Fibroblast of skin of right biceps (primary cell): Measurements from ENCODE around the gene PROM1.

ENCODE experiments used
- DNase-seq: peaks from one replicate; pipeline ENCODE4 v3.0.0-alpha.2; 2013

PROM1 gene

DNA sequence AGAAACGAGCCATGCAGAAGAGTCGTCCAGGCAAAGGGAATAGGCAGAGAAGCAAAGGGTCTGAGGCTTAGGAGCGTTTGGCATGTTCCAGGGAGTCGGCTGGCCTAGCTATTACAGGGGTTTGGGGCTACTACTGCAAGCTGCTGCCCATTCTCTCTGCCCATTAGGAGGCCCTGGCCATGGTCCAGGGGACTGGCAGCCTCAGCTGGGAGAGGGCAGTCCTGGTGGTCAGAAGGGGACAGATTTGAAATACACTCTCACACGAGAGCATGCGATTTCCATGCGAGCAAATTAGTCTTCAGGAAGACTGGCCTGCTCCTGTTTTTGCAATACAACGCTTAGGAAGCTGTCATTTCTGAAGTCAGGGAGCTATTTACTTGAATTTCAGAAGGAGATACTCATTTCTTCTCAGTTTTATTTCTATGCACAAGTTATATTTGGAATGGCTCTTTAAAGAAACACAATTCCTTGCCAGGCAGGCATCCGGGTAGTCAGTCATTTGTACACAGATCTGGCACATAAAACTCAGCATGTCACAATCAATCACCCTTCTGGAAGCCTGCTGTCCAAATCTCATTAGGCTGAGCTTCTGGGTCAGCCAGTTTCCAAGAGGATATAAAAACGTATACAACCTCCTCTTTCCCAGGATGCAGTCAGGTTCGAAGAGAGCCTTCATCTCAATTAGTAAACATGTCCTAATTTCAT is 27.0 kb downstream of the PROM1 start:
- no peak for DNase-seq

DNA sequence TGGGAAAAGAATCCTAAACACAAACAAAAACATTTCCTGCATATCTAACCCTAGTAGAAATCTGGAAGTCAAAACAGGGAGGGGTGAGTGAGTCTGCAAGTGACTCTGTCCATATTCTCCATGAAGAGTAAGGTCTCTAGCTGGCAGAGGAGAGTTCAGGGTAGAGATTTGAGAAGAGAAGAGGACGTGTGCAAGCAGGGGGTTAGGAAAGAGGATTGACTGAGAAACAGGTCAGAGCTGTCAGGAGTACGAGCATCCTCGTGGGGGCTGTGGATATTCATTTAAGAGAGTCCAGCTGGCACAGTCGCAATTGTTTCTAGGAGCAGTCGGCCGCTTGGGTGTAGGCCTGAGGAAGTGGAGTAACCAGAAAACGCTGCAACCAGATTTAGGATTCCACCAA is 27.9 kb downstream of the PROM1 start:
- DNase-seq: no peak

DNA sequence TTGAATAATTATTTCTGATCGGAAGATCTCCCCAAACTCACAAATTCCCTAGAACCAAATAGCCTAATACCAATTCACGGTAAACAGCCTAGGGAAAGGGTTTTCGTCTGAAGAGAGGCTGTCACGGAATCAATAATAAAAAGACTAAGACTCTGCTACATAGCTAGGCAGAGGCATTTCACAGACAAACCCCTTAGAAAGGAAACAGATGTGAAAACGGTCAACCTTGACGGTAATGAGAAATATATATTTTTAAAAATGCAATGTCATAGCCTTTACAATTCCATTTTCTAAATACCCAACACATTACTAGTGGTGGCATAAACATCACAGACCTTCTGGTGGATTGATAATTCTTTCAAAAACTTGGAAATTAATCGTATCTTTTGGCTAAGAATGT is 28.4 kb downstream of the PROM1 start:
- DNase-seq: no peak

DNA sequence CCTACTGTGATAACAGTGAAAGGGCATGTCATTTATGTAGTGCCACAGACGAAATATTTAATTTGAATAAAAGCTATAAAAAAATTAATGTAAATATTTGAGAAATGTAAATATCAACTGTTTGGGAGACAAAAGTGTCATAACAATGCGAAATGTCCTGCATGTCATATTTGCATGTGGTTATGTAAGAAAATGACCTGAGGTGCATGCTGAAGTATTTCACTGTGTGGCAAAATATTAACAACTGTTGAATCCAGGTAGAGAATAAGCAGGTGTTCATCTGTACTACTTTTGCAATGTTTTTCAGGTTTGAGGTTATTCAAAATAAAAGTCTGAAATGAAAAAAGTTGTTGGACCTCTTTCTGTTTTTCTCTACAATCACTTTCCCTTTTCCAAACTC is 30.9 kb downstream of the PROM1 start:
- no peak for DNase-seq

DNA sequence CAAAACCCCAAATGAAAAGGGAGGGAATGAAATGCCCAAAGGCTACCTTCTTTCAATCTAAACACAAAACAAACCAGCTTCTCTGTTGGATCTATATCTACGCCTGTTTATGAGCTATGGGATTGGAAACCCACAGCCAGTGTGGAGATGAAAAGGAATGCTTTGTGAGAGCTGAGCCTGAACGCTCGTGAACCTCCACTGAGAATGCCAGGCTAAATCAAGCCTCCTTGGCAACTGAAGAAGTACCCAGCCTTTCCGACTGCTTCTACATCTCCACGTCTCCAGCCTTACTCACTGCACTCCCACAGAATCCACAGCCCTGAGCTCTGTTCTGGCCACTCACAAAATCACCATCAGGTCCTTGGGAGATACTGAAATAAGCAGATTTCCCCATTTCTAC is 31.8 kb downstream of the PROM1 start:
- DNase-seq: no peak

DNA sequence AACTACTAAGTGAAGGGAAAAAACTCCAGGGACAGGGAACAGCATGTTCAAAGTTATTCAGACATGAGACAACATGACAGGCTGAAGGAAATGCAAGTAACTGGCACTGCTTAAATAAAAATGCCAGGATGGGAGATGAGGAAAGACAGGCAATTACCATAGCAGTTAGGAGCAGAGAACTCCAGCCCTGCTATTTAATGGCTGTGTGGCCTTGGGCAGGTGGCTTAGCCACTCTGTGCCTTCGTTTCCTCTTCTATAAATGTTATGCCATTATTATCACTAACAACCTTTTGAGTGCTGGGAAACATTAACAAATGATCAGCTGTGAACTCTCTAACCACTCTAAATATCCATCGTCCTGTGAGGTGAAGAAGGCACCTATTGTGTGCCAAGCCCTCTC is 32.7 kb downstream of the PROM1 start:
- DNase-seq: no peak

DNA sequence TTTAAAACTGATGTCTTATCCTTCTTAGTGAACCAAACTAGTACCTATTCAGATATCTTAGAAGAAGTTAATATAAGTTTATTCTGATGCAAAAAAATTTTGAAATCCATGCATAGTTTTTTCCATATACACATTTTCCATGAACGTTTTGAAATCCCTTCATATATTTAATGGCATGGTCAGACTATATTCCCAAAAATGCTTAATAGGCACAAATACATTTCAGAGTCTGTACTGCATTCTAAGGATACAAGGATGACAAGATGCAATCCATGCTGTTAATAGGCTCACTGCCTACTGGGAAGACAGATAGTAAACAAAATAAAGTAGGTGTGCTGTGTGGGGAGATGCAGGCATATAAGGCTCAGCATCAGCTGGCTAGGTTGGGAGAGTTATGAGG is 33.2 kb downstream of the PROM1 start:
- DNase-seq: no peak

DNA sequence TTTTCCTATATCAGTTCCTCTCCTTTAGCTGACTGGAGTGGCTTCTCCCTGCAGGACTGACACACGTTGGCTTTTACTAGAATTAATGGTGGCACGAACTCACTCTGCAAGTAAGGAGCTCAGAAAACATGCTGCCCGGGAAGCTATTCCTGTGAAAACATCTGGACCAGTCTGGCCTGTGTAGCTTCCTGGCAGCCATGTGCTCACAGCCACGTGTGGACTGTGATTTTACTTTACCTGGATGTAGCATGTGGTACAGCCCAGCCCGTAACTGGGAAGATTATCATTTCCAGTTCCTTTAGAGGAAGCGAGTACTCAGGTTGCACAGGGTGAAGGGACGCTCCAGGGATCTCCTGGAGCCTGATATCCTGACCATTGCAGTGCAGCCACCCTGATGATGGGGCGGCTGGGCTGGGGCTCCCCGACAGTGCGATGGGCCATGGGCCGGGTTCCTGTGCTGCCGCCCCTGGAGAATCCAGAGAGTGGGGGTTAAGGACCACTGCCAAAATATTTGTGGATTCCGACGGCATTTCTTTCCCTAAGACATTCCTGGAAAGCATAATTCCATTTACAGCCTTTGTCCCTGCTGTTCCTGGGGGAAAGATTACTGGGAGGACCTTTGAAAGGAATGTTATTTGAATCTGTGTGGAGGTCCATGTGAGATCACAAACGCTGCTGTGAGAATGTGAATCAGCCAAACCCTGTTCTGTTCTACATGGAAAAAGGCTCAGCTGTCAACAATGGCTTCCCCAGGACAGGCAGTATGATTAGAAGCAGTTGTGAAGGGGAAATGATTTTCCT is 35.0 kb downstream of the PROM1 start:
- peak; percentile 63 for DNase-seq

DNA sequence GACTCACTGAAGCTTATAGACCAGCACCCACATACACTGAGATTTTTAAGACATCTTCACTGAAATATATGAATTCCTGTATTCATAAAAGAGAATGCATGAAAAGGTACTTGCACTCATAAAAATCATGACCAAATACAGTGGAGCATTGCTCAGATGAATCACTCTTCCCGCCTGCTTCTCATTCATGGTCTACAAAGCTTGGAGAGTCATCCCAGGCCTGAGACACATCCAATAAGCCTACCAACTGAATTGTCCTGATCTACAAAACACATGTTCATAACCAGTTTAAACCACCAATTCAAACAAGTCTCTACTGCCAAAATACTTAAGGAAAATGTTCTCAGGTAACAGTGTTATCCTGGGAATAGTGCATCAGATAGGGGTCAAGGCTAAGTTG is 38.1 kb downstream of the PROM1 start:
- no peak for DNase-seq

DNA sequence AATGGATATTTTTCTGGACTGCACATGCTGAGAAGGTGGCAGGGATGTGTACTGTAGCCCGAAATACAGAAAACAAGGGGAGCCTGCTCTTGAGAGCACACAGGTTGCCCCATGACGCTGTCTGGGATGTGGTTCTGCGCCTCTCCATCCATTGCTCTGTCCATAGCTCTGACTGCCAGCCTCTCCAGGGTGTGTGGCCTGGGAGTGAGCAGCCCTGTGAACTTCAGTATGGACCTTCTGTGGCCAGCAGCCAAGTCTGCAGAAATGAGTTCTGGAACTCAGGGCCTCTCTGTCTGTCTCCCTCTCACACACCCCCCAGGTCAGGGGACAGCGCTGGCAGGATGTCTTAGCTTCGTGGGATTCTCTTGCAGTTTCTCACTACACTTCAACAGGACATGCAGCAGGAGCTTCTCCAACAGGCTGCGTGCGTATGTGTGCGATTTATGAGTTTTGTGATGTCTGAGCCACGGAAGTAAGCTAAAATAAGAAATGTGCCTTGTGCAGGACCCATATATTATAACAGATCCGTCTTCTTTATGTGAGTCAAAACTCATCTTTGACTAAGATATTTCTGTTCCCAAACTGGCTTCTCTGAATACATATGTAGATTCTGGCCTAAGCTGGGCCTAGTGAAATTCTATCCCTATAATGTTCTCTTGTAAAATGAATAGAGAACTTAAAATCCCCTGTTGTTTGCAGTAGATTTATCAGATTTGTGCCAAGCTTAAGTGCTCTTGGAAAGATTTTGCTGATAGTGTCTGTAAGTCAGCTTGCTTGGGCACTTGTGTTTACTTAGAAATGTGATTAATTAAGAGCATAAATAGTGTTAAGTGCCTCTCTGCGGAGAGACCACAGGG is 40.0 kb downstream of the PROM1 start:
- DNase-seq: no peak

DNA sequence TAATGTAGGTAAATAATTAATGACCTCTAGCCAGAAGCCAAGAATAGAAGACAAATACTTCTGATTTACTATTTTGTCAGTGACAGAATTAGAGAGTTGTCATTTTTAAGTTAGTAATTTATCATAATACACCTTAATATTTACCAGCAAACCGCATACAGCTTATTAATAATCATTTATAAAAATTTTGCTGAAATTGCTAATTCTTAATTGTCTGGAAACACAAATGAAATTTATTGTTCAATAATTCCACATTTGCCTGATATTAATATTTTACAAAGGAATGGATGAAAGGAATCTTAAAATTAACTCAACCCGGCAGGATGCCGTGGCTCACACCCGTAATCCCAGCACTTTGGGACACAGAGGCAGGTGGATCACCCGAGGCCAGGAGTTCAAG is 44.7 kb downstream of the PROM1 start:
- no peak for DNase-seq

DNA sequence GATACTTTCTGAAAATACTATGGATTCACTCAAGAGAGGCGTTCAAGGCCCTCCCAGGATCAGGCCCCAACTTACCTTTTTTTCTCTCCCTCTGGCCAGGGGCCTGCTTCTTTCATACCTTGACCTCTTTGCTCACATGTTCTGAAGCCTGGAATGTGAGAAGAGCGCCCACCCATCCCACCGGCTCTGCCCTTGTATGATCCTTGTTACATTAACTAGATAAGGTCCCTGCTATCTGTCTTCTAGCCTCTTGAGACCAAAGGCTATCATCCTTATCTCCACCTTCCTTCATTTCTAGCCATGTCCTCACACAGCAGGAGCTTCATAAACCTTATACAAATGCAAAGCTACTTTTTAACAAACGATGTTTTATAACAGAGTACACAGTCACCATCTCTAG is 45.9 kb downstream of the PROM1 start:
- DNase-seq: no peak

DNA sequence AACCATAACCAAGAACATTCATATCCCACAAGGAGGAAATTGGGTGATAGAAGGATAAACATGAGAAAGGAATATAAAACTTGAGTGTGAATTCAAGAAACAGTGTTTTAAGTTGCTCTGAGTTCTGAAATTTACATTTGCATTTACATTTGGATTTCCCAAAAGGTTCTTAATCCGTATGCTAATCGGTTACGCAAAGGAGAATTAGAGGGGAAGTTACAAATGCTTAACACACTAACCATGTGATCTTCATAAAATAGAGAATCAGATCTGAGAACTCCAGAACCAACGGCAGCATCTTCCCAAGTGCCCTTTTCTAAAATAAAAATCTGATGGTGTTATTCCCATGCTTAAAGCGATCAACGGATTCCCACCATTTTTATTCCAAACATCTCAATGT is 48.0 kb downstream of the PROM1 start:
- no peak for DNase-seq

DNA sequence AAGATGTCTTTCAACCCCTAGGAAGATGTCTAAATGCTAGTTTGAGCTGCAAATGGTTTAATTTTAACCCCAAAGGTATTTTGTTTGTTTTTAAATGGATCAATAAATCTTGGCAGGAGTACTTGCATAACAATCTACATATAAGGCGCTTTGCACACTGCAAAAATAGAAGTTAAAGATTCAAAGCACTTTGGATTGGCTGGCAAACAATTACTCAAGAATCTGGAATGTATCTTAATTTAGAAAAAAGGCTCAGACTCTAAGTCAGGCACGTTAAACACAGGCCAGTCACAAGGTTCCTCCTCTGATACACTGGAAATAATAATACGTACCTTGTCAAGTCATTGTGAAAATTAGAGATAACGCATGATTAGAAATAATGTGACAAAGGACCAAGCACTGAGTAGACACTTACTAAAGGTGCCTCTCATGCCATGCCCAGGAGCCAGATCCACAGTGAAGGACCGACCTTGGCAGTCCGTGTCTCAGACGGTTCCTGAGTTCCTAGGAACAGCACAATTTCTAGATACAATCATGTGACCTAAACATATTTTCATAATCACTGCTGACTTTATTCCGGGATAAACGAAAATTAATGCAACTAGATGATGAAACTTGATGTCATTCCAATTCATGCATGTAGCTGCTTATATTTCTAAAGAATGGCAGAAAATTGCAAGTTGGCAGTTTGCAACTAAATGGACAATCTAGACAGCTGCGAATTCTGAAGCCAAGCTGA is 49.6 kb downstream of the PROM1 start:
- DNase-seq: peak; percentile 77

DNA sequence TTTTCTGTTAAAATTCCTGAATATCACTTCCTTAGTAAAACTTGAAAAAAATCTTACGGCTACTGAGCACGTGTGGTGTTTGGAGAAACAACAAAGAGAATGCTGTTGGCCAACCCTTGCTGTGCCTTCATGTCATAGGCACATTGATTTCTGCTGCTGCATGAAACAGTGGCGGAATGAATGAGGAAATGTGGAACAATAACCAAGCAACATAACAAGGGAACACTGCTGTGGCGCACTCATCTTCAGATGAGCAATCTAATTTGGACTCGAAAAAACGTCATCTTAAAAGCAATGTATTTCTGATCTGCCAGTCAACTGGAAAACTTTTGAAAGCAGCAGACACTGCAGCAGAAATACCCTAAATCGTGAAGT is 51.4 kb downstream of the PROM1 start:
- no peak for DNase-seq

DNA sequence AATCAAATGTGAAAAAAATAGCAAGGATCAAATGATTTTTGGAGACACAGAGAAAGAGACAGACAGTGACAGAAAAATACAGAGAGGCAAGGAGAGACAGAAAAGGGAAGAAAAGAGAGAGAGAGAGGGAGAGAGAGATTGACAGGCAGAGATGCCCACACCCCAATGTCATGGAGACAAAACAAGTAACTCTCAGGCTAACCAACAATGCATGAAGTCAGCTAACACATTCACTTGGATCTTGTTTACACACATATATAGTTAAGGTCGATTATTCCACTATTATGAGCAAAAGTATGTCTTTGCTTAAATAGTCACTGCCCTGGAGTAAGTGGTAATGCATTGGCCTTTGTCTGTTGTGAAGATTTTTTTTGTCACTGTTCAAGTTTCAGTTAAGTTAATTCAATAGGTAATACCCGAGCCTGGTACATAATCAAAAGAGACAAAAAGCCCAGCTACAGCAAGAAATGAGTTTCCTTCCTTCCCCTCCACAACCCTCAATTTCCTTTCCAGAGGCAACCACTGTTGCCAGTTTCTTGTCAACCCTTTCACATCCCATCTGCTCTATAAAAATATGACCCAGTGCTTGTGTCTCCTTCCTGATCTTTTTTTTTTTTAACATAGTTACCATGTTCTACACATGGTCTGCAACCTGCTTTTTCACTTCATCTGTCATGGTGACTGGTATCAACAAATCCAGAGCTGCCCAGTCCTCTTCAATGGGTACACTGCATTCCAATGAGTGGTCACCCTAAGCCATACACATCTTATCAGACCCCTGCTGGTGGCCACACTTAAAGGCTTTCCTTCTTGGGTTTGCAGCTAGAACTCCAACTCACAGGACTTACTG is 52.1 kb downstream of the PROM1 start:
- DNase-seq: no peak

DNA sequence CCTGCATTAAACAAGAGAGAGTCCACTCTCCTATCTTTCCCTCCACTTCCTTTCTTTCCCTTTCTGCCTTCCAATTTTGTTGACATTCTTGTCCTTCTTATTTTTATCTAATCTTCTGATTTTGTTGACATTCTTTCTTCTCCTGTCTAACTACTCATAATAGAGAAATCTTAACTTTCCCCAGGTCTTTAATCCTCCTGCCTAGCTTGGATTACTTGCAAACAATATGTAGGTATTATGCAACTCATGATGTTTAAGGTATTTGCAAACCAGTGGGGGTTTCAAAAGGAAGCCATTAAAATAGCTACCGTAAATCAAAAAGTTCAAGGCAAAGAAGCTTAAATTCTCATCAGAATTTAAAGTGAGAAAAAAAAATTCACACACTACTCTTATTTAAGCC is 53.9 kb downstream of the PROM1 start:
- DNase-seq: no peak

DNA sequence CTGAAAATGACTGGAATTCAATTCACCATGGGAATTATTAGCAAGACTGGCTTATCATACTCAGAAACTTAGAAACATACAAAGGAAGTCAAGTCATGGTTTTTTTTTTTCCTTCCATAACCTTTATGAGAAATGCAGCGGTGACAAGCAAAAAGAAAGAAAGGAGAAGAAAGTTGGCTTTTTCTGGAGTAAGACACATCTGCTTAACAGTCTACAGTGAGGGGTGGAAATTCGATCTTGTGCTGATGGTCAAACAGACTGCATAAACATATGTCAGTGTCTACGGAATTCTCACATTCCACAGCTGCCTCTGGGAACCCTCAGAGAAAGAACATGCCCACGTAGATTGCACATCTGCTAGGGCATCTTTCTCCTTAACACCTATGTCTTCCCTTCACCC is 54.6 kb downstream of the PROM1 start:
- peak; percentile 60 for DNase-seq

DNA sequence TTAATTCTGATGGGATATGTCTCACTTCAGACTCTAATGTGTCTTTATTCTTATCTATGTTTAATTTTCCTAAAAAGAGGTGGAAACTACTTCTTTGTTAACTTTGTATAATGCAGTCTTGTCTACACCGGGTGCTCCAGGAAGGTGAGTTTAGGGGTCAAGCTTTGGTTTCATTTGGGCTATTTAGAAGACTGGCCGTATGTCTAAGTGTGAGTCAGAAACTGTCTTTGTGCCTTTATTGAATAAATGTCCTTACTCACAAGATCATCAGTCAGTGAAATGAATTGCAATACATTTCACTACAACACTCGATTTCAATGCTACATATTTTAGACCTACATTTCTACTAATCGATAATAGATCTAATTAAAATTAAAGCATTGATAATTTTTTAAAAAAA is 56.2 kb downstream of the PROM1 start:
- no peak for DNase-seq

DNA sequence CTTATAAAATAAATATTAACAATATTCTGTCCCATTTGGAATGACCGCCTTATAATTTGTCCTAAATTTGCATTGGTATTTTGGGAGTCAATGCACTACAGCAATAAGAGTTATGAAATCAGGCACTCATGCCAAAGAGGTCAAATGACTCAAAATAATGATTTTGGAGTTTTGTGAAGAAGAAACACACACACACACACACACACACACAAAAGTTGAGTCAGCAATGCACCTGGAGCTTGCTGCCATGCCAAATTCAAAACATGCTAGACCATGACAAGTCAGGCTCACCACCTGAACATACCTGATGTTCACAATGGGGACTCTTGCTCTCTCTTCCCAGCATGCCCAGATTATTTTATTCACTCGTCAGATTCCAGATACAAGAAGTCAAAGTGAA is 56.7 kb downstream of the PROM1 start:
- DNase-seq: no peak

DNA sequence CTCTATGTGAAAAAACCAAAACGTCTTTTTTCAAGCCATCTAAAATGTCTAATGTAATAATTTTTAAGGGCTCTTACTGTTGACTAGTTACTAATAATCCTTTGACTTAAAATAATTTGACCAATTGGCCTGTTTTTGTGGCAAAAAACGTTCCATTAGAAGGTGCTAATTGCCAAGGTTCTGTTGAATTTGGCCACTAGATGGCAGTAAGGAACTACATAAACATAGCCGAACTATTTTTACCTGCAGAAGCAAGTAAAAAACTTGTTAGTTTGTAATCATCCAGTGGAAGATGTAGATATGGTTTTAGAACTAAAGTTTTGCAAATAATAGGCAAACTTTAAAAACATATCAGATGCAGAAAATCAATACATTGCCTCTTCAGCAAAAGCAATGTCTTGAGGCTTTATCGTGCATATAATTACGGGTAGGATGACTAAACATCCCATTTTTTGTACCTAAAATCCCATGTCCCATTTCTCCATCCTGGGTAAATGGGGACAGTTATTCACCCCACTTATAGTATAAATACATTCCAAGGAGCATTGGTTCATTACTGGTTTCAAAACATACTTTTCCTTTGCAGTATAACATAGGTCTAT is 57.6 kb downstream of the PROM1 start:
- DNase-seq: peak; percentile 52

DNA sequence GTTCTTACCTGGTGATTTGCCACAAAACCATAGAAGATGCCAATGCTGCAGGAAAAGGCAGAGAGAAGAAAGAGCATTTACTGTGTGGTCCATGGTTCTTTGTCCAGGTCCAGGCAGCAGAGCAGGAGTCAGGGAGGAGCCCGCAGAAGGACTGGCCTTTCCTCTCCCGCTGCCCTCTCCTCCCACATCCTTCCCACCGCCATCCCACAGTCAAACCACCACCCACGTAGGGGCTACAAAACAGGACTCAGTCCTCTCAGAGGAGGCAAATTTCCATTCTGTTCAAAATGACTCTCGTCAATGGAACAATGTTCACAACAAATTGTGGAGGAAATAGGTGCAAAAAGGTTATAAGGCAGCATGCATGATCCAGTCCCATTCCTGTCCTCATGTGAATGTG is 58.6 kb downstream of the PROM1 start:
- no peak for DNase-seq
